SK-N-SH (cell line): ENCODE measurements around the gene POLR2C. TPM values are rescaled to one million over a fixed set of nuclear protein-coding genes. Genes with fewer than 3 reads are reported as not detected.
A peak's percentile ranks its signal among the peaks of the same experiment; 100 is the strongest.

Experiments
- CTCF ChIA-PET: fragments of 300-600, 350-600 bp; formaldehyde crosslinking; extraction: SDS; loops from one replicate; lab custom pipeline; 2021; lab: Yijun Ruan, JAX
- POLR2A ChIA-PET: fragments of 350-600 bp; sonication (Branson Sonifier 250); formaldehyde crosslinking; extraction: SDS; loops from one replicate; lab custom pipeline; 2020; ENCODE audit warnings: antibody characterized with exemption, inconsistent platforms; lab: Yijun Ruan, JAX
- DNase-seq: peaks from one replicate; pipeline ENCODE4 v3.0.0; 2012
- H2AFZ ChIP-seq: fragments of 200-600 bp; sonication (generic); 2 replicates; pipeline ENCODE4 v1.8.1; 2016; ENCODE audit warnings: antibody characterized with exemption, mild to moderate bottlenecking, low read depth
- H3F3A ChIP-seq: fragments of 200-600 bp; sonication (generic); replicated peaks from 2 replicates; pipeline ENCODE3; 2016; ENCODE audit warnings: antibody characterized with exemption, mild to moderate bottlenecking; ENCODE audit not compliant: insufficient read depth
- H3K27ac ChIP-seq, 2 experiments: fragments of 200-500 bp in 1 of 2; fragments of 200-600 bp in 1 of 2; sonication (Bioruptor generic) in 1 of 2; sonication (generic), shearing (Covaris generic) in 1 of 2; 2 replicates each; pipeline versions ENCODE4 v1.5.1 to v1.6.1; 2014 to 2016; ENCODE audit warnings: low read depth in 2 of 2, inconsistent platforms in 1 of 2, low read length in 1 of 2, mild to moderate bottlenecking in 1 of 2, mixed read lengths in 1 of 2
- H3K27me3 ChIP-seq: fragments of 200-600 bp; sonication (generic), shearing (Covaris generic); 2 replicates; pipeline ENCODE4 v1.6.1; 2016; ENCODE audit warnings: mixed run types; ENCODE audit not compliant: insufficient read depth
- H3K36me3 ChIP-seq, 2 experiments: fragments of 200-500 bp in 1 of 2; fragments of 200-600 bp in 1 of 2; sonication (Bioruptor generic) in 1 of 2; sonication (generic) in 1 of 2; replicated peaks in 1 of 2; 2 replicates each; pipeline versions ENCODE3 to v1.5.1; 2014 to 2016; ENCODE audit warnings: low read length in 1 of 2, mild to moderate bottlenecking in 1 of 2; ENCODE audit not compliant: insufficient read depth in 2 of 2, control insufficient read depth in 1 of 2
- H3K4me1 ChIP-seq, 2 experiments: fragments of 200-500 bp in 1 of 2; fragments of 200-600 bp in 1 of 2; sonication (Bioruptor generic) in 1 of 2; sonication (generic), shearing (Covaris generic) in 1 of 2; 2 replicates each; pipeline versions ENCODE4 v1.5.1 to v1.6.1; 2014 to 2016; ENCODE audit warnings: low read depth in 1 of 2, low read length in 1 of 2, mixed run types in 1 of 2; ENCODE audit not compliant: insufficient read depth in 2 of 2, control insufficient read depth in 1 of 2
- H3K4me2 ChIP-seq: fragments of 200-600 bp; sonication (generic), shearing (Covaris generic); 2 replicates; pipeline ENCODE4 v1.6.1; 2017; ENCODE audit warnings: mixed run types
- H3K4me3 ChIP-seq, 2 experiments: fragments of 200-500 bp in 1 of 2; fragments of 200-600 bp in 1 of 2; sonication (Bioruptor generic) in 1 of 2; sonication (generic), shearing (Covaris generic) in 1 of 2; 2 replicates each; pipeline versions ENCODE4 v1.5.1 to v1.8.1; 2014 to 2016; ENCODE audit warnings: low read depth in 2 of 2, inconsistent platforms in 1 of 2, low read length in 1 of 2, mild to moderate bottlenecking in 1 of 2, mixed read lengths in 1 of 2, moderate library complexity in 1 of 2
- H3K79me2 ChIP-seq: fragments of 200-600 bp; sonication (generic); 2 replicates; pipeline ENCODE4 v1.8.1; 2017; ENCODE audit warnings: mild to moderate bottlenecking; ENCODE audit not compliant: insufficient read depth
- H3K9ac ChIP-seq: fragments of 200-600 bp; sonication (generic); 2 replicates; pipeline ENCODE4 v1.6.1; 2017; ENCODE audit warnings: mixed run types
- H3K9me2 ChIP-seq: fragments of 200-600 bp; sonication (generic); 2 replicates; pipeline ENCODE4 v1.6.1; 2017; ENCODE audit warnings: mixed run types
- H3K9me3 ChIP-seq: fragments of 200-600 bp; sonication (generic); 2 replicates; pipeline ENCODE4 v1.6.1; 2017; ENCODE audit warnings: mixed run types, mild to moderate bottlenecking, moderate library complexity
- H4K20me1 ChIP-seq: fragments of 200-600 bp; sonication (generic); 2 replicates; pipeline ENCODE4 v1.6.1; 2017; ENCODE audit warnings: mild to moderate bottlenecking, mixed run types; ENCODE audit not compliant: insufficient read depth
- CHD2 ChIP-seq: fragments of 150-350 bp; IDR thresholded peaks from 2 replicates; pipeline ENCODE4 v1.6.1; 2018; ENCODE audit warnings: low read length; ENCODE audit not compliant: partially characterized antibody
- ELF1 ChIP-seq: IDR thresholded peaks from 2 replicates; pipeline ENCODE4 v1.4.0; 2012
- FOXJ3 ChIP-seq: sonication (generic); formaldehyde crosslinking; IDR thresholded peaks from 2 replicates; pipeline ENCODE4 v1.5.1; 2020; ENCODE audit warnings: mild to moderate bottlenecking, missing genetic modification reagents
- GABPA ChIP-seq: IDR thresholded peaks from 2 replicates; pipeline ENCODE4 v1.4.0; 2012; ENCODE audit warnings: low read depth, mild to moderate bottlenecking
- GATA2 ChIP-seq: sonication (generic); formaldehyde crosslinking; IDR thresholded peaks from 2 replicates; pipeline ENCODE4 v1.5.0; 2020; ENCODE audit warnings: mild to moderate bottlenecking, missing genetic modification reagents
- JUND ChIP-seq: IDR thresholded peaks from 2 replicates; pipeline ENCODE4 v1.4.0; 2012
- MEF2A ChIP-seq: IDR thresholded peaks from 2 replicates; pipeline ENCODE4 v1.4.0; 2012; ENCODE audit warnings: low read depth, borderline replicate concordance
- NFIC ChIP-seq: IDR thresholded peaks from 2 replicates; pipeline ENCODE4 v1.4.0; 2012; ENCODE audit warnings: borderline replicate concordance
- POLR2AphosphoS5 ChIP-seq: IDR thresholded peaks from 2 replicates; pipeline ENCODE4 v1.6.1; 2012; ENCODE audit warnings: low read depth, low read length
- RAD21 ChIP-seq: IDR thresholded peaks from 2 replicates; pipeline ENCODE4 v1.6.1; 2012; ENCODE audit warnings: mild to moderate bottlenecking, low read length
- RCOR1 ChIP-seq: fragments of 150-350 bp; IDR thresholded peaks from 2 replicates; pipeline ENCODE4 v1.6.1; 2017; ENCODE audit warnings: antibody characterized with exemption, low read length
- RFX5 ChIP-seq: IDR thresholded peaks from 2 replicates; pipeline ENCODE4 v1.6.1; 2012; ENCODE audit warnings: mild to moderate bottlenecking, improper control_type of control experiment, low read length
- RXRA ChIP-seq: IDR thresholded peaks from 2 replicates; pipeline ENCODE4 v1.4.0; 2012; ENCODE audit warnings: low read depth, mild to moderate bottlenecking, borderline replicate concordance
- SMC3 ChIP-seq: IDR thresholded peaks from 2 replicates; pipeline ENCODE4 v1.6.1; 2012; ENCODE audit warnings: low read depth, low read length, improper control_type of control experiment
- TAF1 ChIP-seq: IDR thresholded peaks from 2 replicates; pipeline ENCODE4 v1.6.1; 2012; ENCODE audit warnings: low read depth, mild to moderate bottlenecking, low read length, moderate library complexity, borderline replicate concordance
- TCF12 ChIP-seq: IDR thresholded peaks from 2 replicates; pipeline ENCODE4 v1.4.0; 2012
- YY1 ChIP-seq: IDR thresholded peaks from 2 replicates; pipeline ENCODE4 v1.4.0; 2012; ENCODE audit warnings: low read depth, mild to moderate bottlenecking
- WGBS: methylation state at CpG from one replicate; pipeline ENCODE4 v1.1.6; 2017; ENCODE audit warnings: low lambda C conversion rate; 5-methylcytosine and 5-hydroxymethylcytosine counted together
- polyA plus RNA-seq, 3 experiments: library from polyadenylated mRNA; depleted of rRNA; stranded (reverse); fragments of >200 nt; gene quantifications; 2 replicates each; pipeline ENCODE4 v1.2.3, GENCODE V29; 2012
- TF ChIP-seq, protein P1 (sequence below): fragments of 200-600 bp; sonication (generic); IDR thresholded peaks from 2 replicates; pipeline ENCODE4 v1.6.1; 2017; ENCODE audit warnings: antibody characterized with exemption, mild to moderate bottlenecking, moderate library complexity
- TF ChIP-seq, protein P2 (sequence below): IDR thresholded peaks from 2 replicates; pipeline ENCODE4; 2012
- TF ChIP-seq, protein P3 (sequence below): IDR thresholded peaks from 2 replicates; pipeline ENCODE4 v1.4.0; 2012; ENCODE audit warnings: low read depth, borderline replicate concordance
- TF ChIP-seq, protein P4 (sequence below): IDR thresholded peaks from 2 replicates; pipeline ENCODE4 v1.4.0; 2012; ENCODE audit warnings: low read depth
- TF ChIP-seq, protein P5 (sequence below): fragments of 150-350 bp; IDR thresholded peaks from 2 replicates; pipeline ENCODE4 v1.6.1; 2016; ENCODE audit warnings: mild to moderate bottlenecking, low read depth, low read length

POLR2C gene
- polyA plus RNA-seq, 1 of the 3 experiments (the other 2 are of a cell fraction) = 160 TPM

DNA sequence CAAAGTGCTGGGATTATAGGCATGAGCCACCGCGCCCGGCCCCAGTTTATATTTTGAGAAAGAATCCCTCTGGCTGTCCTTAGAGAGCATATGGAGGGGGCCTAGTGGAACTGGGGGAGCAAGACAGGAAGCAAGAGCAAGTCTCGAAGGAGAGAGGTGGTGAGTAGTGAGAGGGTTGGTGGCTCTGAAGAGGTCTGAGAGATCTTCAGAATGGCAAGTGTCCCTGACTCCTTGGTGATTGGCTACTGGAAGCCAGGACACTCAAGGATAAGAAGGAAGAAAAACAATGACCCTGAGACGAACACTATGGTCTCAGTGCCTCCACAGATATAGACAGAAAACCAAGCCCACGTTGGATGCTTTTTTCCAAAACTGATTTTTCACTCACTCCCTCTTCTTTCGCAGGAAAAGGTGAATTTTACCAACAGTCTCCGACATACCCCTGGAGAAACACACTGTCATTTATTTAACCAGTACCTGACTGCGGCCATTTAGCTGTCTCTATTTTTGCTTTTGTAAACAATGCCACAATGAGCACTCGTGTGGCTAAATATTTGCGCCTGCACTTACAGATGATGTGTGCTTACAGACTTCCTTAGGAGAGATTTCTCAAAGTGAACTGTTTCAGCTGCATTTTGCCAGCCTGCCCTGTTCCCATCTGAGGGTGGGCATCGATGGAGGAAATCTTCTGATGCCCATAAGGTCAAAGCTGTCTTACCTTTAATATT is 39.7 kb downstream of the POLR2C start (continued):
- TF ChIP-seq, protein P1, sequence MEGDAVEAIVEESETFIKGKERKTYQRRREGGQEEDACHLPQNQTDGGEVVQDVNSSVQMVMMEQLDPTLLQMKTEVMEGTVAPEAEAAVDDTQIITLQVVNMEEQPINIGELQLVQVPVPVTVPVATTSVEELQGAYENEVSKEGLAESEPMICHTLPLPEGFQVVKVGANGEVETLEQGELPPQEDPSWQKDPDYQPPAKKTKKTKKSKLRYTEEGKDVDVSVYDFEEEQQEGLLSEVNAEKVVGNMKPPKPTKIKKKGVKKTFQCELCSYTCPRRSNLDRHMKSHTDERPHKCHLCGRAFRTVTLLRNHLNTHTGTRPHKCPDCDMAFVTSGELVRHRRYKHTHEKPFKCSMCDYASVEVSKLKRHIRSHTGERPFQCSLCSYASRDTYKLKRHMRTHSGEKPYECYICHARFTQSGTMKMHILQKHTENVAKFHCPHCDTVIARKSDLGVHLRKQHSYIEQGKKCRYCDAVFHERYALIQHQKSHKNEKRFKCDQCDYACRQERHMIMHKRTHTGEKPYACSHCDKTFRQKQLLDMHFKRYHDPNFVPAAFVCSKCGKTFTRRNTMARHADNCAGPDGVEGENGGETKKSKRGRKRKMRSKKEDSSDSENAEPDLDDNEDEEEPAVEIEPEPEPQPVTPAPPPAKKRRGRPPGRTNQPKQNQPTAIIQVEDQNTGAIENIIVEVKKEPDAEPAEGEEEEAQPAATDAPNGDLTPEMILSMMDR = no peak
- TF ChIP-seq TCF12 = no peak
- TF ChIP-seq RCOR1 = no peak
- TF ChIP-seq, protein P2, sequence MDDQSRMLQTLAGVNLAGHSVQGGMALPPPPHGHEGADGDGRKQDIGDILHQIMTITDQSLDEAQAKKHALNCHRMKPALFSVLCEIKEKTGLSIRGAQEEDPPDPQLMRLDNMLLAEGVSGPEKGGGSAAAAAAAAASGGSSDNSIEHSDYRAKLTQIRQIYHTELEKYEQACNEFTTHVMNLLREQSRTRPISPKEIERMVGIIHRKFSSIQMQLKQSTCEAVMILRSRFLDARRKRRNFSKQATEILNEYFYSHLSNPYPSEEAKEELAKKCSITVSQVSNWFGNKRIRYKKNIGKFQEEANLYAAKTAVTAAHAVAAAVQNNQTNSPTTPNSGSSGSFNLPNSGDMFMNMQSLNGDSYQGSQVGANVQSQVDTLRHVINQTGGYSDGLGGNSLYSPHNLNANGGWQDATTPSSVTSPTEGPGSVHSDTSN = no peak
- no peak for TF ChIP-seq YY1
- TF ChIP-seq, protein P3, sequence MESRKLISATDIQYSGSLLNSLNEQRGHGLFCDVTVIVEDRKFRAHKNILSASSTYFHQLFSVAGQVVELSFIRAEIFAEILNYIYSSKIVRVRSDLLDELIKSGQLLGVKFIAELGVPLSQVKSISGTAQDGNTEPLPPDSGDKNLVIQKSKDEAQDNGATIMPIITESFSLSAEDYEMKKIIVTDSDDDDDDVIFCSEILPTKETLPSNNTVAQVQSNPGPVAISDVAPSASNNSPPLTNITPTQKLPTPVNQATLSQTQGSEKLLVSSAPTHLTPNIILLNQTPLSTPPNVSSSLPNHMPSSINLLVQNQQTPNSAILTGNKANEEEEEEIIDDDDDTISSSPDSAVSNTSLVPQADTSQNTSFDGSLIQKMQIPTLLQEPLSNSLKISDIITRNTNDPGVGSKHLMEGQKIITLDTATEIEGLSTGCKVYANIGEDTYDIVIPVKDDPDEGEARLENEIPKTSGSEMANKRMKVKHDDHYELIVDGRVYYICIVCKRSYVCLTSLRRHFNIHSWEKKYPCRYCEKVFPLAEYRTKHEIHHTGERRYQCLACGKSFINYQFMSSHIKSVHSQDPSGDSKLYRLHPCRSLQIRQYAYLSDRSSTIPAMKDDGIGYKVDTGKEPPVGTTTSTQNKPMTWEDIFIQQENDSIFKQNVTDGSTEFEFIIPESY = no peak
- TF ChIP-seq SMC3 = no peak

DNA sequence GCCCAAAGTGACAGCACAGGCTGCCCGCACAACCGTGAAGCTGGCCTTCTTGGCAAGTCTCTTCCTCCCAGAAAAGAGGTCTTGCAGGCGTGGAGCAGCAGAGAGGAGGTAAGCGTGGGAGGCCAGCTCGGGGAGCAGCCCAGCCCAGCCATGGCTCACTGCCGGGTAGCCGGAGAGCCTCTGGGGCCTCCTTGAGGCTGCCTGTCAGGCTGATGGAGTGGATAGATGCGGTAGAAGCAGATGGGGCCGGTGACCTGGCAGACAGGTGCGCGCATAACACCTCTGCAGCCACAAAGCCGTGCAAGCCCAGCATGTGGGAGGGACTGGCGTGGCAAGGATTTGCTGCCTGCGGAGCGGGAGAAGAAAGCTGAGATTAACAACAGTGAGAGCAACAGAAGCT is 40.9 kb downstream of the POLR2C start:
- H3K27ac ChIP-seq = peak overlapping the region in 1 of 2 experiments; percentile 35; a peak in 2 of 4 replicates
- peaks cover 0 to 34% of the 10 kb centered on the region in 2 experiments; a peak in 1 of 4 replicates for H3K4me1 ChIP-seq
- no peak overlapping the region for H3K9ac ChIP-seq
- no peak overlapping the region for H3K4me3 ChIP-seq
- CTCF ChIA-PET = interaction anchor here (0.9 to 2.1 kb wide), 2 partner anchors 16 to 17 kb away, joined by 3 to 10 read pairs; no protein-coding TSS in a partner anchor
- H3K27me3 ChIP-seq = no peaks in the 10 kb centered on the region
- H3K79me2 ChIP-seq = no peaks in the 10 kb centered on the region
- no peaks in the 10 kb centered on the region for H3K9me3 ChIP-seq
- H2AFZ ChIP-seq = no peak overlapping the region
- no peak overlapping the region for H3K4me2 ChIP-seq
- DNase-seq = no peak
- H3F3A ChIP-seq = no peaks in the 10 kb centered on the region
- POLR2A ChIA-PET = interaction anchor here (1.1 to 1.8 kb wide), 2 partner anchors 17 to 23 kb away, joined by 4 to 8 read pairs; partner anchors contain the start of gene DOK4
- WGBS = 90% methylated on average over 14 of the region's 15 CpGs
- no peaks in the 10 kb centered on the region for H3K9me2 ChIP-seq
- no peaks in the 10 kb centered on the region for H3K36me3 ChIP-seq
- H4K20me1 ChIP-seq = no peaks in the 10 kb centered on the region
- TF ChIP-seq, protein P2 = no peak
- TF ChIP-seq ELF1 (no peak), RFX5 (no peak), FOXJ3 (no peak), CHD2 (no peak), RXRA (no peak), JUND (no peak), RCOR1 (no peak), MEF2A (no peak), POLR2AphosphoS5 (no peak), GATA2 (CRISPR knock-in tag) (no peak), RAD21 (no peak), NFIC (no peak), TAF1 (no peak), GABPA (no peak)
- TF ChIP-seq, protein P4, sequence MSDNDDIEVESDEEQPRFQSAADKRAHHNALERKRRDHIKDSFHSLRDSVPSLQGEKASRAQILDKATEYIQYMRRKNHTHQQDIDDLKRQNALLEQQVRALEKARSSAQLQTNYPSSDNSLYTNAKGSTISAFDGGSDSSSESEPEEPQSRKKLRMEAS = no peak
- TF ChIP-seq, protein P5, sequence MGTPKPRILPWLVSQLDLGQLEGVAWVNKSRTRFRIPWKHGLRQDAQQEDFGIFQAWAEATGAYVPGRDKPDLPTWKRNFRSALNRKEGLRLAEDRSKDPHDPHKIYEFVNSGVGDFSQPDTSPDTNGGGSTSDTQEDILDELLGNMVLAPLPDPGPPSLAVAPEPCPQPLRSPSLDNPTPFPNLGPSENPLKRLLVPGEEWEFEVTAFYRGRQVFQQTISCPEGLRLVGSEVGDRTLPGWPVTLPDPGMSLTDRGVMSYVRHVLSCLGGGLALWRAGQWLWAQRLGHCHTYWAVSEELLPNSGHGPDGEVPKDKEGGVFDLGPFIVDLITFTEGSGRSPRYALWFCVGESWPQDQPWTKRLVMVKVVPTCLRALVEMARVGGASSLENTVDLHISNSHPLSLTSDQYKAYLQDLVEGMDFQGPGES = no peak
- TF ChIP-seq, protein P3 = no peak
